Renal pelvis (tissue), 4 donors: ENCODE data around the gene NUDCD2. TPM values are rescaled to one million over a fixed set of nuclear protein-coding genes. Genes with fewer than 3 reads are reported as not detected.
"Not testable (repeated sequence)": the region's sequence is repeated elsewhere in the genome, so short reads cannot be mapped to it uniquely, and the experiment has no call there.

Experiments
- DNase-seq: peaks from one replicate; pipeline ENCODE4 v3.0.0-alpha.2; 2013
- polyA plus RNA-seq, 3 donors: library from polyadenylated mRNA; unstranded; fragments of 120-200 nt; gene quantifications; one replicate each; pipeline ENCODE4 v1.2.1, GENCODE V29; 2013; ENCODE audit not compliant: insufficient read length in 3 of 3

The NUDCD2 gene
- polyA plus RNA-seq, 3 donors = 56.0 to 58.0 (median 56.1) TPM

DNA sequence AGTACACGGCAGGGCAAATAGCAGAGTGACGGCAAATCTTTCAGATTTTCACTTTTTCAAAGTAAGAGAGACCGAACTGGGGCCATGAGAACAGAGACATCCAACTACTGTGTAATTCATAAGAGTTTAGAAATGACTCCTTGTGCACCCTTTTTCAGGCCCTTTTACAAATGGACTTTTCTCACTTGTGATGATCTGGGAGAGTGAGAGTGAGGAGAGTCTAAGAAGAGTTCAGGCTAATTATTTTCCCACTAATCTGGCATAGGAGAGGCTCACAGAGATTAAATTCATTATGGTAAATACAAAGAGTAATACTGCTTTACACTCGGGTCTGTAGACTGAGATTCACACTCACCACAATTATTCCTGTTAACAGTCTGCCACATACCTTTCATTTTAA, 23.4 kb downstream of the NUDCD2 start:
- no peak for DNase-seq

GRCh38 chr5:163434401-163434866, 25.5 kb downstream of the NUDCD2 start:
- DNase-seq = no peak

DNA sequence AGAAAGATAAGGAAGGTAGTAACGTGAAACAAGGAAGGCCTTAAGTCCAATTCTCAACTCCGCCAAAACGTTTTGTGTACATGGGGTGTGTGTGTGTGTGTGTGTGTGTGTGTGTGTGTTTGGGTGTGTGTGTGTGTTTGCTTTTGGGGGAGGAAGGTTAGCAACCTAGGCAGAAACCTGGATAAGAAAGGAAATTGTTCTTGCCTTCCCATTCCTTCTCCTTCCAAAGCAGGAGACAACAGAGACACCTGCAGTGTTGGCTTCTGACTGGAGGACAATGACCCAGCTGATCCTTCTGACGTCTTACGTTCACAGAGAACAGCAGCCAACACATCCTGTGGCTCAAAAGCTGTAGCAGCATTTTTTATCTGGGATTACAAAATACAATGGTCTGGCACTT, 26.6 kb downstream of the NUDCD2 start:
- DNase-seq = no peak

- no peak for DNase-seq
Measured at GRCh38 chr5:163432544-163432943, 27.4 kb downstream of the NUDCD2 start.

GRCh38 chr5:163426128-163426527, 33.8 kb downstream of the NUDCD2 start:
- DNase-seq = not testable (repeated sequence)

DNA sequence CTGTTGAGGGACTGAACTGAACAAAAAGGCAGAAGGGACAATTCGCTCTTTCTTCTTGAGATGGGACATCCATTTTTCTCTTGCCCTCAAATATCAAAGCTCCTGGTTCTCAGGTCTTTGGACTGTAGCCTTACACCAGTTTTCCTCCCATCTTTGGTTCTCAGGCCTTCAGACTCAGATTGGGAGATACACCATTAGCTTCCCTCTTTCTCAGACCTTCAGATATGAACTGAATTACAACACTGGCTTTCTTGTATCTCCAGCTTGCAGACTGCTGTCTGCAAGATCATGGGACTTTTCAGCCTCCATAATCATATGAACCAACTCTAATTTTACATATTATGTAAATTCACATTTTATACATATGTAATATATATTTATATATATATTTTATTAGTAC, 35.1 kb downstream of the NUDCD2 start:
- no peak for DNase-seq

GRCh38 chr5:163415673-163416072, 44.2 kb downstream of the NUDCD2 start:
- DNase-seq = not testable (repeated sequence)

- no peak for DNase-seq
Measured at GRCh38 chr5:163410505-163410904, 49.4 kb downstream of the NUDCD2 start.

- DNase-seq = no peak
Measured at GRCh38 chr5:163409384-163409783, 50.5 kb downstream of the NUDCD2 start.

- DNase-seq = peak; percentile 44
Measured at GRCh38 chr5:163408311-163408923, 51.5 kb downstream of the NUDCD2 start.

- no peak for DNase-seq
Measured at GRCh38 chr5:163407034-163407655, 52.8 kb downstream of the NUDCD2 start.

GRCh38 chr5:163404364-163405173, 55.3 kb downstream of the NUDCD2 start:
- no peak for DNase-seq

DNA sequence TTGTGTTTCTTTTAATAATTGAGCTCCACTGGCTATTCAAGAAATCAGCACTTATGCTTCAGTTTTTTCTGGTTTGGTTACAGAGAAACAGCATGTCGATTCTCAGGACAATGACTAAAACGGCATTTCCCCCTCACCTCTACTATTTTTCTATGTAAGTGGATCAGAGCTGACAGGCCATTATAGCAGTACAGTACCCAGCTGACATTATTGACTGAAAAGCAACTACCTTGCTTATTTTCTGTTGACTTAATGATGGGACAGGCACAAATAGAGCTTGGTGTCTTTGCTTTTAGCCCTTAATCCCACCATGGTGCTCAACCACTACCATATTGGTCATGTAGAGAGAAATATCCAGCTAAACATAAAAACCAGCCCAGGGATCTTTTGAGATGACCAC, 57.9 kb downstream of the NUDCD2 start:
- no peak for DNase-seq

DNA sequence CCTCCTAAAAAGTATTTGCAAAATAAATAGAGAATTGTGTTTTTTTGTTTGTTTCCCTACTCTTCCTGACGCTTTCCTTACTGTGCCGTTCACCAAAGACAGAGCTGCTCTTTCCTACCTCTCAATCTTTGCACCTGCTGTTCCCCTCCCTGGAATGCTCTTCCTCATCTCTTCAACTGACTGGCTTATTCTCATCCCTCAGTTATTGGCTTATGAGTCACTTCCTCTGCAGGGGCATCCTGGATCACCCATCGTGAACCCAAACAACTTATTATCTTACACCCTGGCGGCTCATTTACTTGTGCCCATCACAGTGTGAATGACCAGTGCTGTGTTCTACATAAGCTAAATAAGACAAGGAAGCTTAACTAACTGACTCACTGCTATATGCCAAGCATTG, 58.6 kb downstream of the NUDCD2 start:
- DNase-seq = no peak

DNA sequence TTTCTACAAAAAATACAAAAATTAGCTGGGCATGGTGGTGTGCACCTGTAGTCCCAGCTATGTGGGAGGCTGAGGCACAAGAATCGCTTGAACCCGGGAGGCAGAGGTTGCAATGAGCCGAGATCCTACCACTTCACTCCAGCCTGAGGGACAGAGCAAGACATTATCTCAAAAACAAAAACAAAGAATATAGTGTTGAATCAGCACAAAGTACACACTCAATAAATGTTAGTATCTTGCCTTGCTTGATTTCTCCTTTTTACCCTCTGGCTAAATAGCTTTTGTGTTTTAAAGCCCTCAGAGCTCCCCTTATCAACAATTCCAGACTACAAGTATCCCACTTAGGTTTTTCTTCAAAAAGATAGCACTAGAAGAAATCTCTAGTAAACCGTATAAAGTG, 60.0 kb downstream of the NUDCD2 start:
- no peak for DNase-seq

- DNase-seq = no peak
Measured at GRCh38 chr5:163397354-163397753, 62.5 kb downstream of the NUDCD2 start.

GRCh38 chr5:163396818-163397340, 63.0 kb downstream of the NUDCD2 start:
- DNase-seq = not testable (repeated sequence)

Other genes with a start within 250 kb of the NUDCD2 start
- gene CCNG1, start 22.5 kb downstream of the NUDCD2 start, polyA plus RNA-seq = 100 to 1,000 TPM; 183 to 206 (median 185) TPM
- 10 to 100 TPM; 18.8 to 21.9 (median 20.7) TPM for gene HMMR, start 530 bp upstream of the NUDCD2 start, polyA plus RNA-seq
- gene MAT2B, start 45.5 kb upstream of the NUDCD2 start, polyA plus RNA-seq = 100 to 1,000 TPM; 100 to 114 (median 102) TPM